ENCODE data around the gene PIMREG.

The PIMREG gene

DNA sequence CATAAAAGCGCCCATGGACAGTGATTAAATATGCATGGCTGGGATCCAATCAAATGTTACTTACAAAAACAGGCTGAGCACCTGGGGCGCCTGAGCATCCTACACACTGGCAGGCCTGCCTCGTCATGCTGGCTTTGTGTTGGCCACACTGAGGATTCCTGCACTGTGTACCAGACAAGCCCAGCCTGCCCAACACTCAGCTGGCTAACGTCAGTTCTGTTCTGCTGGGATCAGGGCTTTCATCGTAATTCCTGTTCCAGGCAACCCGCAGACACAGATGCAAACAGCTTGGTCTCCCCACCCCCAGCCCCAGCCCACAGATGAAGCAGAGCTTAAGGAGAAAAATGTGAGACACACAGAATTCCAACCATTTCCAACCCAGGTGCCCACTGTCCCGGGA, 30.7 kb downstream of the PIMREG start:
- TF ChIP-seq, protein P1, sequence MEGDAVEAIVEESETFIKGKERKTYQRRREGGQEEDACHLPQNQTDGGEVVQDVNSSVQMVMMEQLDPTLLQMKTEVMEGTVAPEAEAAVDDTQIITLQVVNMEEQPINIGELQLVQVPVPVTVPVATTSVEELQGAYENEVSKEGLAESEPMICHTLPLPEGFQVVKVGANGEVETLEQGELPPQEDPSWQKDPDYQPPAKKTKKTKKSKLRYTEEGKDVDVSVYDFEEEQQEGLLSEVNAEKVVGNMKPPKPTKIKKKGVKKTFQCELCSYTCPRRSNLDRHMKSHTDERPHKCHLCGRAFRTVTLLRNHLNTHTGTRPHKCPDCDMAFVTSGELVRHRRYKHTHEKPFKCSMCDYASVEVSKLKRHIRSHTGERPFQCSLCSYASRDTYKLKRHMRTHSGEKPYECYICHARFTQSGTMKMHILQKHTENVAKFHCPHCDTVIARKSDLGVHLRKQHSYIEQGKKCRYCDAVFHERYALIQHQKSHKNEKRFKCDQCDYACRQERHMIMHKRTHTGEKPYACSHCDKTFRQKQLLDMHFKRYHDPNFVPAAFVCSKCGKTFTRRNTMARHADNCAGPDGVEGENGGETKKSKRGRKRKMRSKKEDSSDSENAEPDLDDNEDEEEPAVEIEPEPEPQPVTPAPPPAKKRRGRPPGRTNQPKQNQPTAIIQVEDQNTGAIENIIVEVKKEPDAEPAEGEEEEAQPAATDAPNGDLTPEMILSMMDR (IDR thresholded peaks at IDR 0.05; ENCODE audit: low read depth, low read length): no peak

DNA sequence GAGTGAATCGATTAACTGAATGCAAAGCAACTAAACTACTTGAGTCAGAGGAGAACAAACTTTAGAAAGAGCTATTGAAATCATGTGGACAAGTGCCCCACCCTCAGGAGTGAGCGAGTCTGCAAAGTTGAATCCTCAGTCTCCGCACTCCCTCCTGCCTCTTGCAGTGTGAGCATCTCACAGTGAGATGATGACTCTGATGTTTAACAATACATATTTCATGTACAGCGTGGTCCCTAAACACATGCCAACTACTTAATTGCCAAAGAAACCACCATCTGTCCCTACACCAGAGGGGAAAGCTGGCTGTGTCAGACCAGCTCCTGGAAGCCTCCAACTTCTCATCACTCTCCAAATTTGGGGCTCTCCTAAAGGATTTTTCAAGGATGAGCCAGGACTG, 31.2 kb downstream of the PIMREG start:
- TF ChIP-seq, protein P1 (IDR thresholded peaks at IDR 0.05; ENCODE audit: low read depth, low read length): no peak
- no peak overlapping the region for H3K4me3 ChIP-seq (ENCODE audit: low read depth, low read length)

More for the DNA sequence above, 30.7 kb downstream of the PIMREG start:
- H3K4me3 ChIP-seq (ENCODE audit: low read depth, low read length): no peak overlapping the region

DNA sequence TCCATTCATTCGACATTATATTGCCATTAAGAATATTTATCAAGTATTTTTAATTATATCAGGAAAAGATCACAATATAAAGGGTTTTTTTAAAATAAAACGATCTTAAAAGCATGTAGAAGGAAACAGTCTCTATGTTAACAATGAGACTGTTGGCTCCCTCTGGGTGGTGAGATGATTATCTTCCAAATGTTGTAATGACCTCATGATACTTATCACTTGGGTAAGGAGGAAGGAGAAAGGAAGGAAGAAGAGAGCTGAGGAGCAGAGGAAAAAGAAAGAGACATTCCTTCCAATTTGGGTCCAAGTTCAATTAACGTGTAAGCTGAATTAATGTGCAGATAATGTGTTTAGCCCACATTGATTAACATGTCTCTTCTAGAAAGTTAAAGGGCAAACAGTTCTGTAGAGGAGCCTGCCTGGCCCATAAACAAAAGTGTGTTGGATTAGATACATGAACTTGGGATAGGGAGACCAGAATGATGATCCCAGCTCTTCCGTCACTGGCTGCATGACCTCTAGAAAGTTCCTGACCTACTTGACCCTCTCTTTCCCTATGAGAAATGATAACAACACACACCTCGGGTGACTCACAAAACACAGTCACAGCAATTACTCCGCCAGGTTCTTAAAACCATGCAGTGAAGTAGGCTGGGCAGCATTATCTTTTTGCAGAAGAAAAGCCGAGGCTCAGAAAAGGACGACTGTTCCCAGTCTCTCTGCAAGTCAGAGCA, 32.0 kb downstream of the PIMREG start:
- H3K4me3 ChIP-seq (ENCODE audit: low read depth, low read length): no peak overlapping the region
- TF ChIP-seq, protein P1 (IDR thresholded peaks at IDR 0.05; ENCODE audit: low read depth, low read length): no peak

DNA sequence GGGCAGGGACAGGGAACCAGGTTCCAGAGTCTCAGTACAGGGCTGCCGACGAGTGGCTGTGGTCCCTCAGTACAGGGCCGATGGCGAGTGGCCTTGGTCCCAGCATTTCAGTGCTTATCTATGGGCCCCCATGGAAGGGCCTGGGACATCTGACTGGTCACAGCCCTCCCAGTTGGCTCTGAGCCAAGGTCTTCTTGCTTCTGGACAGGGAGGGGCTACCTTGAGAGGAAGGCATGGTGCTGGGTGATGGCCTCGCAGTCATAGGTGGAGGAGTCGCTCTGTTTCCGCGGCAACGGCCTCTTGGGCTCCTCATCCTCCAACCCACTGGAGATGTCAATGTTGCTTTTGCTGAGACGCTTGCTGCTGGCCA, 32.5 kb downstream of the PIMREG start:
- H3K4me3 ChIP-seq (ENCODE audit: low read depth, low read length): no peak overlapping the region
- TF ChIP-seq, protein P1 (IDR thresholded peaks at IDR 0.05; ENCODE audit: low read depth, low read length): no peak

DNA sequence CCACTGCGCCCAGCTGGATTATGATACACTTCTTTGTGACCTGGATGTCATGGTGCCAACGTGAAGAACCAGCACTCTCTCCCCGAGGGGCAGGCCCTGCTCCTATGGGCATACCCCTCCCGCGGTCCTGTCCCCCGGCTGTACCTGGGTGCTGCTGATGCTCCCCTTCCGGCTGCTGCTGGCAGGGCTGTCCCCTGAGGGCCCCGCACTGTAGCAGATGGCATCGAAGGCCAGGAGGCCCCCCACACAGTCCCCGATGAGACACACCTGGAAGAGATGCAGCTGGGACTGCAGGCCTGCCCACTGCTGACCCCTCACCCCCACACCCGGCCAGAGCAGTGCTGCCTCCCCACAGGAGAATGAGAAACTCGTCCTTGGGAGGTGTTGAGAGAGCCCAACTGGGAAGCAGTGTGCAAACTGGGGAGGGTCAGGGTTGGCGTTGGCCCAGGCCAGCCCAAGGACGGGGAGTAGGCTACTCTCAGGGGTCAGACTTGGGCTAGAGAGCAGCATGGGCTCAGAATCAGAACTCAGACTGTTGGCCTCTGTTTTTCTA, 33.7 kb downstream of the PIMREG start:
- H3K4me3 ChIP-seq (ENCODE audit: low read depth, low read length): no peak overlapping the region
- TF ChIP-seq, protein P1 (IDR thresholded peaks at IDR 0.05; ENCODE audit: low read depth, low read length): no peak

DNA sequence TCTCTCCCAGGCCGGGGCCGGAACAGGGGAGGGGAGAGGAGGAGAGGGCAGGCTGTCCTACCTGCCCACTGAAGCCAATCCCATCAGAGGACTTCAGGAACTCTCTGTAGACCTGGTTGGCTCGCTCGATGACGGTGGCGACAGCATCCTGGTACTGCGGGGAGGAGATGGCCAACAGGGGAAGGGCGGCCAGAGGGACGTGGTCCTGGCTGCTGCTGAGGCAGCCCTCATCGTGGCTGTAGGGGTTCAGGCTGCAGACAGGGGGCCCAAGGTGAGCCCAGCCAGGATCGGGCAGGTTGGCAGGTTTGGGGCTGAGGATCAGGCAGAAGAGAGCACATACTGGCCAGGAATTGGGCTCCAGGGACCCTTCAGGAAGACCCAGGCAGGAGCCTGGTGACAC, 34.2 kb downstream of the PIMREG start:
- TF ChIP-seq, protein P1 (IDR thresholded peaks at IDR 0.05; ENCODE audit: low read depth, low read length): no peak
- no peak overlapping the region for H3K4me3 ChIP-seq (ENCODE audit: low read depth, low read length)

DNA sequence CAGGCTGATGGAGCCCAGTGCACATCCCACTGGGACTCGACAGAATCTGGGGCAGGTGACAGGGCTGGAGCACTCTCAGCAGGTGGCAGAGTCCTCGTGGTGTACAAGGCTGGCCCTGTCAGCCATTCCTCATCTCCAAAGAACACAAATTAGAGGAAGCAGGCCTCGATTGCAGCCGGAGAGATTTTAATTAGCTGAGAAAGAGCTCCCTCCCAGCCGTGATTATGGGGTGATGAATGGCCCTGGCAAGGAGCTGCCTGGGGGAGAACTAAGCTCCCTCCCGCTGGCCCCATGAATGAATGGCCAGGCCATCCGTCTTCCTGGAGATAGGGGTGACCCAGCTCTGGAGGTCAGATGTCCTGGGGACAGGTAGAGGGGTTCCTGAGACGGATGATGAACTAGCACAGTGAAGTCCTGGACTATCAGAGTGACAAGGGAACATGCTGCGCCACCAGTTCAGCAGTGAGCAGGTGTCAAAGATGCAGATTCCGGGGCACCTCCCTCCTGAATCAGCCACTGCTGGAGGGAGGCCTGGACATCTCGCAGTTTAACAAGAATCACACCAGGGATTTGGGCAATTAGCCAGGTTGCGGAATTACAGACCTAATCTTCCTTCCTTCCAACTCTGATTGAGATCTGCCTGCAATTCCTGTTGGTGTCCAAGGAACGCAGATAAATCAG, 35.5 kb downstream of the PIMREG start:
- TF ChIP-seq, protein P1 (IDR thresholded peaks at IDR 0.05; ENCODE audit: low read depth, low read length): no peak
- no peak overlapping the region for H3K4me3 ChIP-seq (ENCODE audit: low read depth, low read length)

All from WI38 (cell line).